ENCODE measurements around the gene IFI35.
"Not testable (repeated sequence)": the region's sequence is repeated elsewhere in the genome, so short reads cannot be mapped to it uniquely, and the experiment has no call there.

The IFI35 gene

GRCh38 chr17:43006639-43007551 is at the start of gene IFI35:
TSS of gene IFI35 (plus strand) at chr17:43006784. CDS start at chr17:43006948, 164 bp downstream.
- FAIRE-seq: no peak

DNA sequence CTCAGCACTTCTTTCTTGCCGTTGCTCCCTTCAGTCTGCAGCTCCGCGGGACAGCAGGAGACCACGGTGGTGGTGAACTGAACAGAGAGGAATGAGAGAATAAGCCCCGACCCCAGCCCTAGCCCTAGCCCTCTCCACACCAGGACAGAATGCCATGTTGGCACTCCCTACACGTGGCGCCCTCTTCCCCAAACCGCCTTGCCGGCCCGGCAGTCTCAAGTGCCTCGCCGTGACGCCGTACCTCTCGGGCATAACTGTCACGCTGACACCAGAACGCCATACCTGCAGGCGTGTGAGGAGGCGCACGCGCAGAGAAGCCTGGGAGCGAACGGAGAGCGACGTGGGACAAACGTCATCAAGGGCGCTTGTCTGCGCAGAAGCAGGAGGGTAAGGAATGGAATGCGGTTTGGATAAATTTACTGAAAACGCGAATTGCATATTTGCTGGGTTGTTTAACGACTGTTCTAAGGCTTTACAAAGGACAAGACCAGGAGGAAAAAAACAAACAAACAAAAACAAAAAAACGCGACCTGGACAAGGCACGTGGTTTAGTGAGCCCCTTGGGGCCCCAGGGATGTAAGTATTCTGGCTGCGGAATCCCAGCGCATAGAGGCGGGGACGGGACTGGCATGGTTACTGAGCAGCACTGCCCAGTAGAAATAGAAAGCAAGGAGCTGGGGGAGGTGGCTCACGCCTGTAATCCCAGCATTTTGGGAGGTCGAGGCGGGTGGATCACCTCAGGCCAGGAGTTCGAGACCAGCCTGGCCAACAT is 42.2 kb upstream of the IFI35 start, which contains the start of gene AARSD1:
Gene AARSD1, minus strand, starts transcription at position 294 of the 772 bp plus-strand sequence. Its CDS starts 14 bp downstream, at position 280.
- DNase-seq (ENCODE audit: insufficient read length, low spot score): peak; percentile 97

More at GRCh38 chr17:43006639-43007551, at the start of gene IFI35:
- DNase-seq (ENCODE audit: insufficient read length, low spot score): peak; percentile 90

GRCh38 chr17:42967925-42968324 is 38.7 kb upstream of the IFI35 start:
- DNase-seq (ENCODE audit: insufficient read length, low spot score) (no peak), FAIRE-seq (no peak)

More for the DNA sequence above, 42.2 kb upstream of the IFI35 start, which contains the start of gene AARSD1:
- peak; percentile 97 for FAIRE-seq

DNA sequence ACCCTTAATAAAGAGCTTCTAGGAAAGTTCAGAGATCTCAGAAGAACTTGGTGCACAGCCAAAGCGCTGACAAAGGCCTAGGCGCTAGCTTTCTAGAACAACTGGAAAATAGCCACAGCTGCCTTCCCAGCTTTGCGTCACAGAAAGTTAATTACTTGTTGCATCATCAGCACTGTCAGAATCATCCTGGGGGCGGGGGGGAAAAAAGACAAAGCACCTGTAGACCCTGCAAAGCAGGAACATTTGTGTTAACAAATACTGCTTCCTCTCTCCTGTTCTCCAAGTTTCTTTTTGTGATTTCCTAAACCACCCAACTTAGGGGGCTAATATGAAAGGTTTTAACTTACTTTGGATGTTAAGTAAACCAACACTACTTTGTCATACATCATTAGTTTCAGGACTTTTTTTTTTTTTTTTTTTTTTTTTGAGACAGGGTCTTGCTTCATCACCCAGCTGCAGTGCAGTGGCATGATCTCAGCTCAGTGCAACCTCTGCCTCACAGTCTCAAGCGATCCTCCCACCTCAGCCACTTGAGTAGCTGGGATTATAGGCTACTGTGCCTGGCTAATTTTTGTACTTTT is 37.5 kb upstream of the IFI35 start:
- no peak for DNase-seq (ENCODE audit: insufficient read length, low spot score)
- no peak for FAIRE-seq

DNA sequence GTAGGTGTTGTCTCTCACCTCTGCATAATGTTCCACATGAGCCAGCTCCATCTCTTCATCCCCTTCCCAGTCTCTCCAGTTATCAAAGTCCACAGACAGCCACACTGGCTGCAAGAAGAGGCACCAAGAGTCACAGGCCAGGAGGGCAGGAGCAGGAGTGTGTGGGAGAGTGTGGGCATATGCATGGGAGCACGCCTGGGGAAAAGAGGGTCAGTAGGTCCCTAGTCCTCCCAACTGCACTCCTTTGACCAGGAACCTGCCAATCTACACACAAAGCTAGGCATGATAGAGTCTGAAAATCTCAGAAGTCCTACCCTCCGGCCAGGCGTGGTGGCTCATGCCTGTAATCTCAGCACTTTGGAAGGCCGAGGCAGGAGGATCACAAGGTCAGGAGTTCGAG is 35.0 kb upstream of the IFI35 start:
- FAIRE-seq: no peak

GRCh38 chr17:42973323-42973722 is 33.3 kb upstream of the IFI35 start:
- FAIRE-seq; DNase-seq (ENCODE audit: insufficient read length, low spot score): not testable (repeated sequence)

More for the DNA sequence above, 35.0 kb upstream of the IFI35 start:
- DNase-seq (ENCODE audit: insufficient read length, low spot score): no peak

GRCh38 chr17:42975265-42975664 is 31.3 kb upstream of the IFI35 start:
- FAIRE-seq: no peak
- DNase-seq (ENCODE audit: insufficient read length, low spot score): no peak

DNA sequence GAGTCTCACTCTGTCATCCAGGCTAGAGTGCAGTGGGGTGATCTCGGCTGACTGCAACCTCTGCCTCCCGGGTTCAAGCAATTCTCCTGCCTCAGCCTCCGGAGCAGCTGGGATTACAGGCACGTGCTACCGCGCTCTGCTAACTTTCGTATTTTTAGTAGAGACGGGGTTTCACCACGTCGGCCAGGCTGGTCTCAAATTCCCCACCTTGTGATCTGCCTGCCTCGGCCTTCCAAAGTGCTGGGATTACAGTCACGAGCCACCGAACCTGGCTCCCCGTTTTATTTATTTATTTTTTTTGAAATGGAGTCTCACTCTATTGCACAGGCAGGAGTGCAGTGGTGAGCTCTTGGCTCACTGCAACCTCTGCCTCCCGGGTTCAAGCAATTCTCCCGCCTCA is 30.9 kb upstream of the IFI35 start:
- not testable (repeated sequence) for DNase-seq (ENCODE audit: insufficient read length, low spot score); FAIRE-seq

DNA sequence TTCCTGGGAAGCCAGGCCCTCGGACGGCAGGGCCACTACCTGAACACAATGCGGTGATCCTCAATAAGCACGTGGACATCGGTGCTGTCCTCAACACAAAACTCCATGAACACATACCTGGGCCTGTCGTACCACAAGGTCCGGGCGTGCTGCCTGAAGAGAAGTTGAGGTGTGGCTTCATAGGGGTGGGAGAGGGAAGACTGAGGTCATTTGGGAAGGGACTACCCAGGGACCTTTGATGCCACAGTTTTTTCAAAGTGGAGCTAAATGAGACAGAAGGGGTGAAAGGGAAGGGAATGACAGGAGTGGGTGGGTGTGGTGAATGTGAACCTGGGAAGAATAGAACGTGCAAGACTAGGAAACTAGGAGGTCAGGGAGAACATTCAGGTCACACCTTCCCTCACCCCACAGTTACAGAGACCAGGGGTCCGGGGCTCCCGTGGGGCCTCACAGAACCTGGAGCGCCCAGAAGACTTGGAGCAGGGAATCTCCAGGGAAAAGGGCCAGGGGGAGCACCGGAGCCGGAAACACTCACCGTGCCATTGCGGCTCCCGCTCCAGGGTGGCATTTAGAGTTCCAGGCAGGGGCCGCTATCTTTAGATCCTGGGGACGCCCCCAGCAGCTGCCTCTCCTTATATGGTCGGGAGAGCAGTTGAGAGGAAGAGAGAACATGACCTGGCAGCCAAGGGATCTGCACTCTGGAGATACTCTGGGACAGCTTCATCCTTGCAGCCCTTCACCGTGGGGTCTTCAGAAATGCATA is 26.9 kb upstream of the IFI35 start, which contains the start of gene PTGES3L:
Gene PTGES3L, minus strand, starts transcription at position 570 of the 763 bp plus-strand sequence. Its CDS starts 27 bp downstream, at position 543.
- DNase-seq (ENCODE audit: insufficient read length, low spot score) (peak; percentile 68), FAIRE-seq (peak; percentile 36)

GRCh38 chr17:42980274-42980765 is 26.3 kb upstream of the IFI35 start, which contains the start of gene RUNDC1:
TSS of gene RUNDC1 (plus strand) at chr17:42980565. CDS start at chr17:42980577, 12 bp downstream.
- peak; percentile 94 for DNase-seq (ENCODE audit: insufficient read length, low spot score)
- peak; percentile 38 for FAIRE-seq

- DNase-seq (ENCODE audit: insufficient read length, low spot score): peak; percentile 63
These were observed 25.7 kb upstream of the IFI35 start for GRCh38 chr17:42980766-42981397.

DNA sequence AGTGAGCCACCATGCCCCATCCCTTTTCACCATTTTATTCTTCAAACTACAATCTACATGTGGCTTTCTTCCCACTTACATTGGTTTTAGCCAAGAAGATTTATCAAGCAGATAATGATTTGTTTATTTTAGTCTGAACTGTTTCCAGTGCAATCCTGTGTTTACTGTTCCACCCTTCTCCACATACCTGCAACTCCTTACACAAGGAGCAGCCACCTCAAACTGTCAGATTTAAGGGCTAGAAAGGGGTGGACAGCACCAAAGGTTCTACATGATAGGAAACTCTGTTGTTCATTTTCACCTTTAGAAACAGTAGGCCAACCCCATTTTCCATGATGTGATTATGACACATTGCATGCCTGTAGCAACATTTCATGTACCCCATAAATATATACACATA is 24.3 kb upstream of the IFI35 start:
- no peak for DNase-seq (ENCODE audit: insufficient read length, low spot score)
- FAIRE-seq: no peak

More at GRCh38 chr17:42980766-42981397, 25.7 kb upstream of the IFI35 start:
- peak; percentile 13 for FAIRE-seq

- DNase-seq (ENCODE audit: insufficient read length, low spot score) (no peak), FAIRE-seq (no peak)
These were observed 21.4 kb upstream of the IFI35 start for GRCh38 chr17:42985225-42985624.

- FAIRE-seq: no peak
These were observed 17.4 kb upstream of the IFI35 start for GRCh38 chr17:42989141-42989540.

DNA sequence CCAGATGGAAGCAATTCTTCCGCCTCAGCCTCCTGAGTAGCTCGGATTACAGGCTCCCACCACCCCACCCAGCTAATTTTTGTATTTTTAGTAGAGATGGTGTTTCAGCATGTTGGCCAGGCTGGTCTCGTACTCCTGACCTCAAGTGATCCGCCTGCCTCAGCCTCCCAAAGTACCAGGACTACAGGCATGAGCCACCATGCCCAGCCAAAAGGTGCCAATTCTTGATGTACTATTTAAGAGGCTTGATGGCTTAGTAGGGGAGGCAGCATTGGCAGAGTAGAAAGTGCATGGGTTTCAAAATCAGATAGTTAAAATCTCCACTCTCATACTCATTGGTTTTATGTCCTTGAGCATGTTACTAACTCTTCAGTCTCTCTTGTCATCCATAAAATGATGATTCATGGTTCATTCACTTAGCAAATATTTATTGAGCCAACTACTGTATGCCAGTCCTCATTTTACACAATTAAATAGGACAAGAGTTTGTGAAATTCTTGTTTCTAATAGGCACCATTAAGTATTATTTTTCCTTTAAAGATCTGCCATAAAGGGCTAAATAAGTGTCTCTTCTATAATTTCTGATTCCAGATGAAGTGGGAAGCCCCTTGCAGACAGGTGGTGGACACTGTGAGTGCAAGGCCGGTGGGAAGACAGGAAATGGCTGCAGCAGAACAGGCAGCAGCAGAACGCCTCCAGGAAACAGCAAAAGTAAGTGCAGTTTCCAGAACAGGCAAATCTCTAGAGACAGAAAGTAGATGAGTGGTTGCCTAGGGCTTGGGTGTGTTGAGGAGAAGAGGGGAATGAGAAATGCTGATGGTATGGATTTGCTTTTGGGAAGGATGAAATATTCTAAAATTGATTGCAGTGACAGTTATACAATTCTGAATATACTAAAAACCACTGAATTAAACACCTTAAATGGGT is 16.6 kb upstream of the IFI35 start:
- DNase-seq (ENCODE audit: insufficient read length, low spot score) (no peak), FAIRE-seq (peak; percentile 4)

More at GRCh38 chr17:42989141-42989540, 17.4 kb upstream of the IFI35 start:
- DNase-seq (ENCODE audit: insufficient read length, low spot score): no peak

- DNase-seq (ENCODE audit: insufficient read length, low spot score) (no peak), FAIRE-seq (no peak)
These were observed 15.1 kb upstream of the IFI35 start for GRCh38 chr17:42991471-42991870.

DNA sequence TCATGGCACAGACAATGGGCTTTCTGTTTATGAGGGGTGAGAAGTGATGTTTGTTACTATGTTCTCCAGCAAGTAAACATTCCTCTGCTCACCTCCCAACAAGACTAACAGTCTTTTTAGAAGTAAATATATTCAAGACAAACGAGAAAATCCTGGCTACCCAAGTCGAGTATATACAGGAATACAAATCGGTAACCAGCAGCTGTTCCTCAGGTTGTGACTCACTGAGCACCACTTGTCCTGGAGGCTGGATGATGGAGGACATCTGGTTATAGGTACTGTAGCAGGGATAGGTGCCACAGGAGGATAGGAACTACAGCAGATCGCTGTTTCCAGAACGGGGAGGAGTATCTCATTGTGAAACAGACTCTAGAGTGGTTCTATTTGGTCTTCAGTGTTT is 13.7 kb upstream of the IFI35 start:
- FAIRE-seq (peak; percentile 54), DNase-seq (ENCODE audit: insufficient read length, low spot score) (no peak)

- FAIRE-seq: not testable (repeated sequence)
These were observed 12.7 kb upstream of the IFI35 start for GRCh38 chr17:42993913-42994312.

More at GRCh38 chr17:42993913-42994312, 12.7 kb upstream of the IFI35 start:
- not testable (repeated sequence) for DNase-seq (ENCODE audit: insufficient read length, low spot score)

Data from HTR-8/SVneo (cell line).